Jurkat, Clone E6-1 (cell line): ENCODE measurements around the gene CASTOR1.
A peak's percentile ranks its signal among the peaks of the same experiment; 100 is the strongest.

Experiments used
- DNase-seq: peaks from one replicate; pipeline ENCODE4 v3.0.0-alpha.2; 2011; ENCODE audit warnings: low read depth, low spot score
- H3K4me3 ChIP-seq: 2 replicates; pipeline ENCODE4 v1.5.1; 2011; ENCODE audit warnings: mild to moderate bottlenecking, low read length, control low read depth, moderate library complexity

The CASTOR1 gene

GRCh38 chr22:30252411-30253204 lies 36.7 kb downstream of the CASTOR1 start:
- DNase-seq: no peak
- no peak overlapping the region for H3K4me3 ChIP-seq

GRCh38 chr22:30251711-30252110 lies 37.6 kb downstream of the CASTOR1 start:
- DNase-seq: no peak
- H3K4me3 ChIP-seq: no peak overlapping the region

GRCh38 chr22:30250661-30251267 lies 38.5 kb downstream of the CASTOR1 start:
- DNase-seq: no peak
- H3K4me3 ChIP-seq: no peak overlapping the region

- no peak for DNase-seq
- no peak overlapping the region for H3K4me3 ChIP-seq
These were observed 39.2 kb downstream of the CASTOR1 start for GRCh38 chr22:30250039-30250565.

GRCh38 chr22:30249049-30250038 lies 40.0 kb downstream of the CASTOR1 start:
- H3K4me3 ChIP-seq: no peak overlapping the region
- no peak for DNase-seq

GRCh38 chr22:30248484-30248883 lies 40.8 kb downstream of the CASTOR1 start:
- H3K4me3 ChIP-seq: no peak overlapping the region
- DNase-seq: no peak

- no peak overlapping the region for H3K4me3 ChIP-seq
- no peak for DNase-seq
These were observed 41.3 kb downstream of the CASTOR1 start for GRCh38 chr22:30247974-30248373.

GRCh38 chr22:30247561-30247960 lies 41.7 kb downstream of the CASTOR1 start:
- no peak for DNase-seq
- no peak overlapping the region for H3K4me3 ChIP-seq

- DNase-seq: no peak
- H3K4me3 ChIP-seq: peak overlapping the region; percentile 26
These were observed 42.4 kb downstream of the CASTOR1 start for GRCh38 chr22:30246814-30247376.

GRCh38 chr22:30245985-30246813 lies 43.1 kb downstream of the CASTOR1 start, which contains the start of gene LIF:
TSS of gene LIF (minus strand) at chr22:30246759. CDS start at chr22:30246695, 64 bp downstream.
- DNase-seq: no peak
- H3K4me3 ChIP-seq: peak within 1 kb of the TSS; percentile 32

GRCh38 chr22:30245181-30245984 lies 43.9 kb downstream of the CASTOR1 start:
- H3K4me3 ChIP-seq: no peak overlapping the region
- DNase-seq: no peak

- no peak overlapping the region for H3K4me3 ChIP-seq
- no peak for DNase-seq
These were observed 44.7 kb downstream of the CASTOR1 start for GRCh38 chr22:30244641-30245040.

- DNase-seq: no peak
- H3K4me3 ChIP-seq: no peak overlapping the region
These were observed 45.2 kb downstream of the CASTOR1 start for GRCh38 chr22:30244066-30244465.

GRCh38 chr22:30243661-30244060 lies 45.6 kb downstream of the CASTOR1 start:
- H3K4me3 ChIP-seq: no peak overlapping the region
- no peak for DNase-seq

GRCh38 chr22:30241576-30242371 lies 47.5 kb downstream of the CASTOR1 start:
- H3K4me3 ChIP-seq: no peak overlapping the region
- DNase-seq: no peak

- H3K4me3 ChIP-seq: no peak overlapping the region
- no peak for DNase-seq
These were observed 48.5 kb downstream of the CASTOR1 start for GRCh38 chr22:30240541-30241417.
